Esophagus squamous epithelium (tissue), 5 donors: Measurements from ENCODE around the gene C3orf70. TPM values are rescaled to one million over a fixed set of nuclear protein-coding genes. Genes with fewer than 3 reads are reported as not detected.
A peak's percentile ranks its signal among the peaks of the same experiment; 100 is the strongest.

Source experiments
- DNase-seq: peaks from one replicate; lab custom pipeline; 2025; lab: John Stamatoyannopoulos, UW
- H3K27ac ChIP-seq, 4 donors: fragments of 200-600 bp; sonication (generic); one replicate each; pipeline ENCODE4 v1.5.1; 2016 to 2019; ENCODE audit warnings: mild to moderate bottlenecking in 1 of 4
- H3K27me3 ChIP-seq, 4 donors: fragments of 200-600 bp; sonication (generic); 1 replicate in 3 of 4; 2 replicates in 1 of 4; pipeline versions ENCODE4 v1.5.1 to v1.6.0; 2017 to 2021; ENCODE audit warnings: antibody characterized with exemption in 1 of 4
- H3K36me3 ChIP-seq, 3 donors: fragments of 200-600 bp; sonication (generic); one replicate each; pipeline ENCODE4 v1.5.1; 2016 to 2019
- H3K4me1 ChIP-seq, 3 donors: fragments of 200-600 bp; sonication (generic); one replicate each; pipeline ENCODE4 v1.5.1; 2017 to 2019
- H3K4me3 ChIP-seq, 4 donors: fragments of 200-600 bp; sonication (generic); 1 replicate in 3 of 4; 2 replicates in 1 of 4; pipeline ENCODE4 v1.5.1; 2016 to 2019; ENCODE audit warnings: mild to moderate bottlenecking in 2 of 4, moderate library complexity in 1 of 4
- H3K9me3 ChIP-seq, 3 donors: fragments of 200-600 bp; sonication (generic); one replicate each; pipeline ENCODE4 v1.5.1; 2016 to 2019
- POLR2A ChIP-seq, 4 donors: fragments of 450-650 bp; IDR thresholded peaks; one replicate each; pipeline ENCODE4 v1.6.1; 2017; ENCODE audit warnings: antibody characterized with exemption in 4 of 4, mild to moderate bottlenecking in 4 of 4, moderate library complexity in 3 of 4
- WGBS, 2 donors: methylation state at CpG; one replicate each; pipeline ENCODE4 v1.1.5; 2018; 5-methylcytosine and 5-hydroxymethylcytosine counted together
- intact Hi-C: fragments of 100-400 bp; cut with DNase I; formaldehyde crosslinking; loops from one replicate; pipeline ENCODE4 v1.15.0; 2022
- total RNA-seq, 4 donors: library from RNA; depleted of rRNA; stranded (reverse); fragments of >200 nt; gene quantifications; one replicate each; pipeline ENCODE4 v1.1.0, GENCODE V29; 2016
- TF ChIP-seq, protein P1 (sequence below), 6 experiments: fragments of 450-650 bp in 4 of 6; fragments of 200-600 bp in 2 of 6; sonication (generic) in 2 of 6; IDR thresholded peaks; one replicate each; pipeline ENCODE4 v1.5.1; 2016 to 2019; ENCODE audit warnings: antibody characterized with exemption in 6 of 6, mild to moderate bottlenecking in 4 of 6, moderate library complexity in 4 of 6
- donor health status: DM: yes; HTN: yes; CAD: no.

C3orf70 gene
- total RNA-seq, 4 donors from 2014 or later: 0.57 to 8.6 (median 1.3) TPM

DNA sequence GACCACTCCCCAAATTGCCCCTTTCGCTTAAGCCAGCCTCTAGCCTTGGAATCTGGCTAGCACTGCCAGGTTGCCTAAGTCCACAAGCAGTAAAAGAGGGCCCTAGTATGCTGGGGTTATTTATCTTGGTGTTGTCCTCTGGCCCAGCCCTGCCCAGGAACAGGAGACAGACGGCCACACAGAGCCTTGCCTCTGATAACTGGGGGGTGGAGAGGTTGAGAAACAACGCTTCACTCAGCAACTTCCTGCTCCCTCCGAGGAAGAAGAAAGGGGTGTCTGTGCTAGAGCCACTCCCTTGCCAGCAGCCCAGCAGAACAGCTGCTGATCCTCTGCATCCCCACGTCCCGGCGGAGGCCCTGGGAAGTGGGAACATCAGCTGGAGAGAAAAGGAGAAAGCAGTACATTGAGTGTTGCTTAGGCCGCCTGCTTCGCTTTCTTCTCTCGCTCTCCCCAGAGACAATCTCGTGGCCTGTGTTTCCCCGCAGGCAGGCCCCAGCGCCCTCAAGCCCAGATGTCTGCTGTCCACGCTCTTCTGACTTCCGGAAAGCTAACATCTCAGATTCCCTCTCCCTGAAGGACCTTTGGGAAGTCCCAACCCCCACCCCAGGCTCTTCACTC lies 22.6 kb upstream of the C3orf70 start:
- DNase-seq: no peak
- no peak overlapping the region for H3K4me3 ChIP-seq
- intact Hi-C loops: no loop called here

DNA sequence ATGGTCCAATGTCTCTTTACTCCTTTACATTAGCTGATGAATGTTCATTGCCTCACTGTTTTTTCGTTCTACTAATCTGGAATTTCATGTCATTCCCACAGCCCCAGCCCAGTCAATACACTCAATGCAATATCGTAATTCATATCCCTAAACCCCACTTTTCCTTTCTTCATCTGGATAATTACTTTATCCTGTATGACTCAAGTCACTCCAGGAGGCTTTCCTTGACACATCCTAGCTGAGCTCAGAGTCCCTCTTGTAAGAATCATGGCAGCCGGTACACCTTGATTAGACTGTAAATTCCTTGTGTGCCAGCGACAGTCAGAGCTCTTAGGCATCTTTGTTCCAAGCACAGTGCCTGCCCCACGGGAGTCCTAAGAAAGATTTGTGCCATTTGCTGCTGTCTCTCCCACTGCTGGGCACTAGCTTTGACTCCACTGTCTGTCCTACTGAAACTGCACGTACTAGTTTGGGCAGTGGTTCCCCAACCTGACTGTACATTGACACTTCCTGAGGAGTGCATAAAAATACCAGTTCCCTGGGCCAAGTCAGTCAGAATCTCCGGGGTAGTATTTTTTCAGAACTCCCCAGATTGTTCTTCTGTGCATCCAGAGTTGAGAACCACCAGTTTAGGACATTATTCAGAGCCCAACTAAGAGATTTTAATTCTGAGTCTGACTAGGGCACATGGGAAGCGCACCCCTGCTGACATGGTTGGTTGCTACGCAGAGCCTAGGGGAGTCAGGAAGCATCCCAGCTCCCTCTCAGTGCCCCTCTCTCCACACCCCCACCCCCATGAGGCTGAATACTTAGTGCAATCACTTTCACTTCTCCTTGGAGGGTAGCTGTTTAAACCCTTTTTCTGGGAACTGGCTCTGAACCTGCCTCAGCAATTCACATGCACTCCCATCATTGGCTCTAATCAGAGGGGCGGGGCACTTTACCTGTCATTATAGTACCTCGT lies 19.5 kb upstream of the C3orf70 start:
- H3K4me3 ChIP-seq: no peak overlapping the region
- 63 to 74% methylated on average over 9 to 11 of the region's 11 CpGs for WGBS, 2 donors
- no peak overlapping the region for H3K27ac ChIP-seq
- no peaks in the 10 kb centered on the region for H3K9me3 ChIP-seq
- TF ChIP-seq, protein P1, sequence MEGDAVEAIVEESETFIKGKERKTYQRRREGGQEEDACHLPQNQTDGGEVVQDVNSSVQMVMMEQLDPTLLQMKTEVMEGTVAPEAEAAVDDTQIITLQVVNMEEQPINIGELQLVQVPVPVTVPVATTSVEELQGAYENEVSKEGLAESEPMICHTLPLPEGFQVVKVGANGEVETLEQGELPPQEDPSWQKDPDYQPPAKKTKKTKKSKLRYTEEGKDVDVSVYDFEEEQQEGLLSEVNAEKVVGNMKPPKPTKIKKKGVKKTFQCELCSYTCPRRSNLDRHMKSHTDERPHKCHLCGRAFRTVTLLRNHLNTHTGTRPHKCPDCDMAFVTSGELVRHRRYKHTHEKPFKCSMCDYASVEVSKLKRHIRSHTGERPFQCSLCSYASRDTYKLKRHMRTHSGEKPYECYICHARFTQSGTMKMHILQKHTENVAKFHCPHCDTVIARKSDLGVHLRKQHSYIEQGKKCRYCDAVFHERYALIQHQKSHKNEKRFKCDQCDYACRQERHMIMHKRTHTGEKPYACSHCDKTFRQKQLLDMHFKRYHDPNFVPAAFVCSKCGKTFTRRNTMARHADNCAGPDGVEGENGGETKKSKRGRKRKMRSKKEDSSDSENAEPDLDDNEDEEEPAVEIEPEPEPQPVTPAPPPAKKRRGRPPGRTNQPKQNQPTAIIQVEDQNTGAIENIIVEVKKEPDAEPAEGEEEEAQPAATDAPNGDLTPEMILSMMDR (IDR thresholded peaks at IDR 0.05): no peak
- no peak for TF ChIP-seq POLR2A (IDR thresholded peaks at IDR 0.05)
- no peaks in the 10 kb centered on the region for H3K36me3 ChIP-seq
- no peaks in the 10 kb centered on the region for H3K4me1 ChIP-seq
- H3K27me3 ChIP-seq: no peaks in the 10 kb centered on the region
- intact Hi-C loops: no loop called here
- no peak for DNase-seq

More for the DNA sequence above, 22.6 kb upstream of the C3orf70 start:
- TF ChIP-seq, protein P1 (IDR thresholded peaks at IDR 0.05): no peak
- TF ChIP-seq POLR2A (IDR thresholded peaks at IDR 0.05): no peak
- peaks cover 0 to 3% (median 0%) of the 10 kb centered on the region in 4 donors for H3K27me3 ChIP-seq
- peak overlapping the region in 2 of 4 donors; percentile 11 to 49 for H3K27ac ChIP-seq
- H3K9me3 ChIP-seq: no peaks in the 10 kb centered on the region
- no peaks in the 10 kb centered on the region for H3K4me1 ChIP-seq
- H3K36me3 ChIP-seq: no peaks in the 10 kb centered on the region
- WGBS, 2 donors: 65 to 69% methylated on average over 10 to 15 of the region's 15 CpGs

DNA sequence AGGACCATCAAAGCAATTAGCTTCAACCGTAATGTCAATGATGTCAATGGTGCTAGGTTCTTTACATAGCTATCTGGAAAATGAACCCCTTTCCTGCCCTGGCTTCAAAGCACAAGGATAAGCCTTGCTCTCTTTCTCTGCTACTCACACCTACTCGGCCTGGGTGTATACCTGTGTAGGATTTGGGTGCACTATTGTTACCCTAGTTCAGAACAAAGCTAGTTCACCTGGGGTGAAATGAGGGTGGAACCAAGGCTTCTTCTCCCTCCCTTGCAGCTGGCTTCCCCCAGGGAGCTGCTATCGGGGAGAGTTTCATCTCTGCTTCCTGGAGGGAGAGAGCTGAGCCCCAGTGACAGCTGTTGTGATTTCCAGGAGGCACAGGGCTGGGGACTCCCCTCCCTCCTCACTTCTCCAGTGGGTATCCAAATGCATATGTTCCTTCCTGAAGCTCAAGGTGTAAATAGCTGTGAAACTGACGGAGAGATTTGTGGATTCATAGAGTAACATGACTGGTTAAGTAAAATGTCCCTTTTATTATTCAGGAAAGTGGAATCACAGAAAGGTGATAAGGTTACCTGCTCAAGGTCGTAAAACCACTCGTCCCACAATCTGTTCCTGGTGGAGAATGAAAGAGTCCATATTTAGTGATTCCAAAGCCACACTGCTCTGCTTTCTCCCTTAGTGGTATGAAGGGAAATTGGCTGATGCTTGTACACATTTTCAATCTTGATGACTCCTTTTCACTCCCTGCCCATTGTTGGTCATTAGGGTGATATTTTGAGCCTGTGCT lies 11.8 kb upstream of the C3orf70 start:
- Histone ChIP-seq H3K27ac (no peak overlapping the region), H3K36me3 (no peaks in the 10 kb centered on the region), H3K9me3 (no peaks in the 10 kb centered on the region), H3K4me1 (no peaks in the 10 kb centered on the region), H3K4me3 (no peak overlapping the region), H3K27me3 (no peaks in the 10 kb centered on the region)
- no peak for DNase-seq
- TF ChIP-seq, protein P1 (IDR thresholded peaks at IDR 0.05): no peak
- TF ChIP-seq POLR2A (IDR thresholded peaks at IDR 0.05): no peak
- intact Hi-C loops: no loop called here
- WGBS, 2 donors: 54 to 73% methylated on average over 6 of the region's 6 CpGs

DNA sequence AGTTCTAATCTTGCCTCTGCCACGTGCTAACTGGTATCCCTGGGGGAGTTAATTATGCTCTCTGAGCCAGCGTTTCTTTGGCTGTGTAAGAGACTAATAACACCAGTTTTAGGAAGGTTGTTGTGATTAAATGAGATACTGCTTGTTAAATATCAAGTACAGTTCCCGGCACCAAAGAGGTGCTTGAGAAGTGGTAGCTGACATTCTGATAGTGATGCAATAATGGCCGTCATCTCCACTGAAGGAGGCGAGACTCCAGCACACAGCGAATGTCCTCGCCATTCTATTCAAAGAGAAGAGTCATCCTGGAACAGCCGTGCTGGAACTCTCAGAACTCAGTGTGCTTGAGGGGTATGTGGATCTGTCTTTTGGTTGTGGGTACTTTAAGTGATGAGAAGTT lies 9.8 kb upstream of the C3orf70 start:
- no peak overlapping the region for H3K27ac ChIP-seq
- H3K4me3 ChIP-seq: no peak overlapping the region
- H3K27me3 ChIP-seq: peaks cover 0 to 12% (median 2%) of the 10 kb centered on the region in 4 donors
- no peaks in the 10 kb centered on the region for H3K4me1 ChIP-seq
- intact Hi-C loops: no loop called here
- no peaks in the 10 kb centered on the region for H3K9me3 ChIP-seq
- no peak for TF ChIP-seq POLR2A (IDR thresholded peaks at IDR 0.05)
- TF ChIP-seq, protein P1 (IDR thresholded peaks at IDR 0.05): no peak
- DNase-seq: no peak
- H3K36me3 ChIP-seq: no peaks in the 10 kb centered on the region
- 83 to 88% methylated on average over 8 of the region's 8 CpGs for WGBS, 2 donors
